BE2C (cell line): Measurements from ENCODE around the gene EPB42.

Source experiments
- DNase-seq: peaks from one replicate; pipeline ENCODE4 v3.0.0-alpha.2; 2020
- H3K27me3 ChIP-seq: fragments of 250-450 bp; sonication (Bioruptor Pico); 2 replicates; pipeline ENCODE4 v1.5.1; 2020; ENCODE audit warnings: mild to moderate bottlenecking
- H3K36me3 ChIP-seq: fragments of 250-450 bp; sonication (Bioruptor Pico); 2 replicates; pipeline ENCODE4 v1.5.1; 2020; ENCODE audit warnings: mild to moderate bottlenecking
- H3K4me1 ChIP-seq: fragments of 250-450 bp; sonication (Bioruptor Pico); 2 replicates; pipeline ENCODE4 v1.5.1; 2020
- H3K4me3 ChIP-seq: 2 replicates; pipeline ENCODE4 v1.5.1; 2011; ENCODE audit warnings: low read depth, low read length
- H3K9me3 ChIP-seq: fragments of 250-450 bp; sonication (Bioruptor Pico); 2 replicates; pipeline ENCODE4 v1.5.1; 2020
- CTCF ChIP-seq: IDR thresholded peaks from 2 replicates; pipeline ENCODE4 v1.5.1; 2012; ENCODE audit warnings: mild to moderate bottlenecking, low read depth, low read length

Gene EPB42

GRCh38 chr15:43212299-43212698, 8.5 kb downstream of the EPB42 start:
- no peak for TF ChIP-seq CTCF
- H3K4me1 ChIP-seq: peaks cover 5% of the 10 kb centered on the region
- no peaks in the 10 kb centered on the region for H3K9me3 ChIP-seq
- H3K4me3 ChIP-seq: peak overlapping the region; percentile 9; the same call in 1 of the 2 replicates
- H3K27me3 ChIP-seq: no peaks in the 10 kb centered on the region
- no peaks in the 10 kb centered on the region for H3K36me3 ChIP-seq
- peak; percentile 83 for DNase-seq

GRCh38 chr15:43211224-43211735, 9.5 kb downstream of the EPB42 start:
- H3K27me3 ChIP-seq: no peaks in the 10 kb centered on the region

GRCh38 chr15:43210807-43211206, 10.0 kb downstream of the EPB42 start:
- Histone ChIP-seq H3K4me3 (no peak overlapping the region), H3K9me3 (no peaks in the 10 kb centered on the region), H3K4me1 (peaks cover 5% of the 10 kb centered on the region), H3K27me3 (no peaks in the 10 kb centered on the region), H3K36me3 (no peaks in the 10 kb centered on the region)
- DNase-seq: no peak
- no peak for TF ChIP-seq CTCF

More at GRCh38 chr15:43211224-43211735, 9.5 kb downstream of the EPB42 start:
- peaks cover 5% of the 10 kb centered on the region for H3K4me1 ChIP-seq
- no peaks in the 10 kb centered on the region for H3K36me3 ChIP-seq
- H3K9me3 ChIP-seq: no peaks in the 10 kb centered on the region
- H3K4me3 ChIP-seq: no peak overlapping the region
- no peak for DNase-seq
- TF ChIP-seq CTCF: no peak

GRCh38 chr15:43210172-43210745, 10.6 kb downstream of the EPB42 start:
- H3K27me3 ChIP-seq: no peaks in the 10 kb centered on the region
- TF ChIP-seq CTCF: no peak

GRCh38 chr15:43209059-43209824, 11.6 kb downstream of the EPB42 start:
- no peak for DNase-seq
- H3K27me3 ChIP-seq: no peaks in the 10 kb centered on the region
- no peaks in the 10 kb centered on the region for H3K9me3 ChIP-seq
- H3K4me3 ChIP-seq: no peak overlapping the region
- H3K4me1 ChIP-seq: peaks cover 5% of the 10 kb centered on the region
- no peaks in the 10 kb centered on the region for H3K36me3 ChIP-seq
- TF ChIP-seq CTCF: no peak

More at GRCh38 chr15:43210172-43210745, 10.6 kb downstream of the EPB42 start:
- H3K9me3 ChIP-seq: no peaks in the 10 kb centered on the region
- no peaks in the 10 kb centered on the region for H3K36me3 ChIP-seq
- no peak for DNase-seq
- H3K4me1 ChIP-seq: peaks cover 5% of the 10 kb centered on the region
- no peak overlapping the region for H3K4me3 ChIP-seq
